Liver (tissue), 9 donors: ENCODE data around the gene ARRDC4. TPM values are rescaled to one million over a fixed set of nuclear protein-coding genes. Genes with fewer than 3 reads are reported as not detected.

Experiments used
- DNase-seq: peaks from one replicate; pipeline ENCODE4 v3.0.0-alpha.2; 2017; ENCODE audit warnings: low spot score
- H3K27ac ChIP-seq, 2 donors: one replicate each; pipeline ENCODE4 v1.7.0; 2013; ENCODE audit warnings: inconsistent platforms in 2 of 2, low read length in 2 of 2, control low read depth in 1 of 2, low read depth in 1 of 2, mild to moderate bottlenecking in 1 of 2
- H3K27me3 ChIP-seq, 4 donors: one replicate each; pipeline versions ENCODE4 v1.6.1 to v1.7.0; 2013; ENCODE audit warnings: low read length in 3 of 4, inconsistent platforms in 1 of 4, mild to moderate bottlenecking in 1 of 4, moderate library complexity in 1 of 4; ENCODE audit not compliant: control insufficient read depth in 4 of 4, insufficient read depth in 4 of 4
- H3K36me3 ChIP-seq, 4 donors: one replicate each; pipeline versions ENCODE4 v1.6.1 to v1.7.0; 2013; ENCODE audit warnings: low read length in 3 of 4, mild to moderate bottlenecking in 3 of 4, low read depth in 1 of 4, moderate library complexity in 1 of 4; ENCODE audit not compliant: control insufficient read depth in 4 of 4, insufficient read depth in 3 of 4
- H3K4me1 ChIP-seq, 4 donors: one replicate each; pipeline versions ENCODE4 v1.6.1 to v1.7.0; 2013; ENCODE audit warnings: low read length in 3 of 4, mild to moderate bottlenecking in 3 of 4, moderate library complexity in 1 of 4; ENCODE audit not compliant: control insufficient read depth in 4 of 4, insufficient read depth in 4 of 4
- H3K4me3 ChIP-seq, 3 donors: one replicate each; pipeline versions ENCODE4 v1.6.1 to v1.7.0; 2013; ENCODE audit warnings: low read length in 3 of 3, control low read depth in 1 of 3, low read depth in 1 of 3, mild to moderate bottlenecking in 1 of 3
- H3K9ac ChIP-seq, 2 donors: one replicate each; pipeline ENCODE4 v1.7.0; 2013; ENCODE audit warnings: low read length in 2 of 2, mild to moderate bottlenecking in 2 of 2, moderate library complexity in 2 of 2, control low read depth in 1 of 2, low read depth in 1 of 2
- H3K9me3 ChIP-seq, 4 donors: one replicate each; pipeline versions ENCODE4 v1.6.1 to v1.7.0; 2013; ENCODE audit warnings: low read length in 3 of 4; ENCODE audit not compliant: control insufficient read depth in 4 of 4
- EGR1 ChIP-seq, 2 donors: IDR thresholded peaks; 2 replicates each; pipeline ENCODE4 v1.6.1; 2016 to 2018; ENCODE audit warnings: antibody characterized with exemption in 2 of 2, low read depth in 2 of 2
- FOXA1 ChIP-seq: IDR thresholded peaks from 2 replicates; pipeline ENCODE4 v1.6.1; 2016; ENCODE audit warnings: antibody characterized with exemption
- HNF4A ChIP-seq, 2 donors: conservative IDR thresholded peaks; 2 replicates each; pipeline ENCODE4 v1.6.1; 2016; ENCODE audit warnings: antibody characterized with exemption in 2 of 2, mild to moderate bottlenecking in 2 of 2
- HNF4G ChIP-seq: IDR thresholded peaks from 2 replicates; pipeline ENCODE4 v1.6.1; 2016; ENCODE audit warnings: antibody characterized with exemption
- JUND ChIP-seq, 2 donors: IDR thresholded peaks; 2 replicates each; pipeline ENCODE4 v1.6.1; 2016; ENCODE audit warnings: antibody characterized with exemption in 2 of 2
- RAD21 ChIP-seq, 2 donors: IDR thresholded peaks; 2 replicates each; pipeline ENCODE4 v1.6.1; 2016; ENCODE audit warnings: antibody characterized with exemption in 2 of 2, mild to moderate bottlenecking in 2 of 2
- RXRA ChIP-seq, 2 donors: IDR thresholded peaks; 2 replicates each; pipeline ENCODE4 v1.6.1; 2017 to 2018; ENCODE audit warnings: antibody characterized with exemption in 2 of 2, mild to moderate bottlenecking in 1 of 2
- SP1 ChIP-seq: IDR thresholded peaks from 2 replicates; pipeline ENCODE4 v1.6.1; 2018; ENCODE audit warnings: antibody characterized with exemption, mild to moderate bottlenecking
- TAF1 ChIP-seq: conservative IDR thresholded peaks from 2 replicates; pipeline ENCODE4 v1.6.1; 2016; ENCODE audit warnings: antibody characterized with exemption, mild to moderate bottlenecking
- WGBS: extraction: QIAGEN DNeasy Blood & Tissue Kit; methylation state at CpG from one replicate; pipeline ENCODE4 v1.1.7; 2013; 5-methylcytosine and 5-hydroxymethylcytosine counted together
- polyA plus RNA-seq, 2 donors: library from polyadenylated mRNA; stranded (reverse) in 1 of 2; unstranded in 1 of 2; fragments of 200-250 nt in 1 of 2; fragments of >200 nt in 1 of 2; fragmentation: Nextera tagmentation in 1 of 2; extraction: Ambion mirVana in 1 of 2; gene quantifications; one replicate each; pipeline versions ENCODE4 v1.2.1 to v1.2.3, GENCODE V29; 2013 to 2015
- total RNA-seq, 2 donors: library from RNA; depleted of rRNA; stranded (reverse); fragments of >200 nt; gene quantifications; one replicate each; pipeline ENCODE4 v1.2.3, GENCODE V29; 2014
- TF ChIP-seq, protein P1 (sequence below): IDR thresholded peaks from 2 replicates; pipeline ENCODE4 v1.6.1; 2016; ENCODE audit warnings: antibody characterized with exemption
- TF ChIP-seq, protein P2 (sequence below): IDR thresholded peaks from 2 replicates; pipeline ENCODE4 v1.6.1; 2016; ENCODE audit warnings: antibody characterized with exemption
- TF ChIP-seq, protein P3 (sequence below): IDR thresholded peaks from 2 replicates; pipeline ENCODE4 v1.6.1; 2016; ENCODE audit warnings: antibody characterized with exemption, mild to moderate bottlenecking
- TF ChIP-seq, protein P4 (sequence below): fragments of 150-350 bp; IDR thresholded peaks from 2 replicates; pipeline ENCODE4 v1.5.1; 2017; ENCODE audit warnings: improper control_type of control experiment, low read depth, low read length; ENCODE audit not compliant: missing input control
- TF ChIP-seq, protein P5 (sequence below): IDR thresholded peaks from 2 replicates; pipeline ENCODE4 v1.6.1; 2016; ENCODE audit warnings: antibody characterized with exemption
- donor health status: healthy.
- donor health status: healthy.
- donor health status: healthy.
- donor health status: healthy.
- donor health status: healthy.

The ARRDC4 gene
- total and polyA plus RNA-seq, 4 donors: 2.5 to 13.4 (median 3.9) TPM

DNA sequence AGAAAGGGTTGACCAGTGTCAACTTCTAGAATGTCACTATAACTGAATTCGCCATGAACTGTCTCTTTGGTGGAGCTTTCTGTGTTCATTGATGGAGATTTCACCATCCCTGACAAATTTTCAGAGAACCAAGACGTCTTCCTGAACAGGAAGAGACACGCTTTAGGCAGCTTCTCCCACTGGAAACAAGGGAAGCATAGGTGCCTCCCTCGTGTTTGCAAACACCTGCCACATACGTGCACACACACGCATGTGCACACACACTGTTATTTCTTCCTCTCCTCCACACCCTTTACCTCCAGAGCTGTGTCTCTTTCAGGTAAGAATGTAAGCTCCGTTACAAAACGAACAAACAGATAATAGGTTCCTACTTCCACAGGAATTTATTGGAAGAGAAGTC is 15.6 kb downstream of the ARRDC4 start:
- Histone ChIP-seq H3K36me3 (peaks cover 0 to 21% (median 16%) of the 10 kb centered on the region in 4 donors), H3K4me1 (peaks cover 5 to 25% (median 23%) of the 10 kb centered on the region in 4 donors), H3K9me3 (no peaks in the 10 kb centered on the region), H3K4me3 (no peak overlapping the region), H3K27ac (peak overlapping the region in 1 of 2 donors; percentile 35), H3K9ac (no peak overlapping the region), H3K27me3 (no peaks in the 10 kb centered on the region)
- TF ChIP-seq SP1: no peak
- no peak for TF ChIP-seq RXRA (IDR thresholded peaks at IDR 0.05)
- TF ChIP-seq, protein P1, sequence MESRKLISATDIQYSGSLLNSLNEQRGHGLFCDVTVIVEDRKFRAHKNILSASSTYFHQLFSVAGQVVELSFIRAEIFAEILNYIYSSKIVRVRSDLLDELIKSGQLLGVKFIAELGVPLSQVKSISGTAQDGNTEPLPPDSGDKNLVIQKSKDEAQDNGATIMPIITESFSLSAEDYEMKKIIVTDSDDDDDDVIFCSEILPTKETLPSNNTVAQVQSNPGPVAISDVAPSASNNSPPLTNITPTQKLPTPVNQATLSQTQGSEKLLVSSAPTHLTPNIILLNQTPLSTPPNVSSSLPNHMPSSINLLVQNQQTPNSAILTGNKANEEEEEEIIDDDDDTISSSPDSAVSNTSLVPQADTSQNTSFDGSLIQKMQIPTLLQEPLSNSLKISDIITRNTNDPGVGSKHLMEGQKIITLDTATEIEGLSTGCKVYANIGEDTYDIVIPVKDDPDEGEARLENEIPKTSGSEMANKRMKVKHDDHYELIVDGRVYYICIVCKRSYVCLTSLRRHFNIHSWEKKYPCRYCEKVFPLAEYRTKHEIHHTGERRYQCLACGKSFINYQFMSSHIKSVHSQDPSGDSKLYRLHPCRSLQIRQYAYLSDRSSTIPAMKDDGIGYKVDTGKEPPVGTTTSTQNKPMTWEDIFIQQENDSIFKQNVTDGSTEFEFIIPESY: no peak
- TF ChIP-seq EGR1 (IDR thresholded peaks at IDR 0.05; ENCODE audit: low read depth in 2 of 2): no peak
- no peak for TF ChIP-seq FOXA1
- TF ChIP-seq, protein P2, sequence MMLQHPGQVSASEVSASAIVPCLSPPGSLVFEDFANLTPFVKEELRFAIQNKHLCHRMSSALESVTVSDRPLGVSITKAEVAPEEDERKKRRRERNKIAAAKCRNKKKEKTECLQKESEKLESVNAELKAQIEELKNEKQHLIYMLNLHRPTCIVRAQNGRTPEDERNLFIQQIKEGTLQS: no peak
- no peak for TF ChIP-seq HNF4A (conservative IDR thresholded peaks at IDR 0.05)
- TF ChIP-seq JUND (IDR thresholded peaks at IDR 0.05): no peak
- TF ChIP-seq, protein P3, sequence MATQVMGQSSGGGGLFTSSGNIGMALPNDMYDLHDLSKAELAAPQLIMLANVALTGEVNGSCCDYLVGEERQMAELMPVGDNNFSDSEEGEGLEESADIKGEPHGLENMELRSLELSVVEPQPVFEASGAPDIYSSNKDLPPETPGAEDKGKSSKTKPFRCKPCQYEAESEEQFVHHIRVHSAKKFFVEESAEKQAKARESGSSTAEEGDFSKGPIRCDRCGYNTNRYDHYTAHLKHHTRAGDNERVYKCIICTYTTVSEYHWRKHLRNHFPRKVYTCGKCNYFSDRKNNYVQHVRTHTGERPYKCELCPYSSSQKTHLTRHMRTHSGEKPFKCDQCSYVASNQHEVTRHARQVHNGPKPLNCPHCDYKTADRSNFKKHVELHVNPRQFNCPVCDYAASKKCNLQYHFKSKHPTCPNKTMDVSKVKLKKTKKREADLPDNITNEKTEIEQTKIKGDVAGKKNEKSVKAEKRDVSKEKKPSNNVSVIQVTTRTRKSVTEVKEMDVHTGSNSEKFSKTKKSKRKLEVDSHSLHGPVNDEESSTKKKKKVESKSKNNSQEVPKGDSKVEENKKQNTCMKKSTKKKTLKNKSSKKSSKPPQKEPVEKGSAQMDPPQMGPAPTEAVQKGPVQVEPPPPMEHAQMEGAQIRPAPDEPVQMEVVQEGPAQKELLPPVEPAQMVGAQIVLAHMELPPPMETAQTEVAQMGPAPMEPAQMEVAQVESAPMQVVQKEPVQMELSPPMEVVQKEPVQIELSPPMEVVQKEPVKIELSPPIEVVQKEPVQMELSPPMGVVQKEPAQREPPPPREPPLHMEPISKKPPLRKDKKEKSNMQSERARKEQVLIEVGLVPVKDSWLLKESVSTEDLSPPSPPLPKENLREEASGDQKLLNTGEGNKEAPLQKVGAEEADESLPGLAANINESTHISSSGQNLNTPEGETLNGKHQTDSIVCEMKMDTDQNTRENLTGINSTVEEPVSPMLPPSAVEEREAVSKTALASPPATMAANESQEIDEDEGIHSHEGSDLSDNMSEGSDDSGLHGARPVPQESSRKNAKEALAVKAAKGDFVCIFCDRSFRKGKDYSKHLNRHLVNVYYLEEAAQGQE: no peak
- 84% methylated on average over 8 of the region's 8 CpGs for WGBS
- DNase-seq: no peak

DNA sequence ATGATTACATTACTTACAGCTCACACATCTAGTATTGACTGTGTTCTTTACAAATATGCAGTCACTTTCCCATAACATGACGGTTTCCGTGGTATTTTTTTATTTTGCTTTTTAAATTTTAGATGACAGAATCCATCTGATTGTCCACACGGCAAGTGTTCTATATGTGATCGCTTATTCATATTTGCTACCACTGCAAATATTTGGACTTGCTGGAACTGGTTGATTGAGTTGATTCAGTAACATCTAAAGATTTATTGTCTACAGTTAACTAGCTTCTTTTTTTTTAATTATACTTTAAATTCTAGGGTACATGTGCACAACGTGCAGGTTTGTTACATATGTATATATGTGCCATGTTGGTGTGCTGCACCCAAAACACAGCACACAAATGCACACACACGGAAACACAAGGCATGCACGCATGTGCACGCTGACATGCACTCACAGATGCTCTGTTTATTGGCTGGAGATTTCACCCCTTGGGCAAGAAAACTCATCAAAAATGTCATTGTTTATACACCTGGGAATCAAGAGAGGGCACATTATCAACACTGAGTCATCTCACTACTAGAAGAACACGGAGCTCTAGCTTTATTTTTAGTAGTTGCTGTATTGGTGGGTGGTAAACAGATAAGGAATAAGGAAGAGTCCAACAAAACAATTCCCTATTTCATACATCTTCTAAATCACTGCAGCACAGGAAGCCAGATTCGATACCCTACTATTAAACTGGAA is 16.4 kb downstream of the ARRDC4 start:
- H3K27ac ChIP-seq: peak overlapping the region in 1 of 2 donors; percentile 67
- TF ChIP-seq TAF1 (no peak), EGR1 (IDR thresholded peaks at IDR 0.05; ENCODE audit: low read depth in 2 of 2) (no peak), RAD21 (IDR thresholded peaks at IDR 0.05) (no peak), JUND (IDR thresholded peaks at IDR 0.05) (no peak), HNF4A (conservative IDR thresholded peaks at IDR 0.05) (no peak), HNF4G (no peak)
- TF ChIP-seq, protein P4, sequence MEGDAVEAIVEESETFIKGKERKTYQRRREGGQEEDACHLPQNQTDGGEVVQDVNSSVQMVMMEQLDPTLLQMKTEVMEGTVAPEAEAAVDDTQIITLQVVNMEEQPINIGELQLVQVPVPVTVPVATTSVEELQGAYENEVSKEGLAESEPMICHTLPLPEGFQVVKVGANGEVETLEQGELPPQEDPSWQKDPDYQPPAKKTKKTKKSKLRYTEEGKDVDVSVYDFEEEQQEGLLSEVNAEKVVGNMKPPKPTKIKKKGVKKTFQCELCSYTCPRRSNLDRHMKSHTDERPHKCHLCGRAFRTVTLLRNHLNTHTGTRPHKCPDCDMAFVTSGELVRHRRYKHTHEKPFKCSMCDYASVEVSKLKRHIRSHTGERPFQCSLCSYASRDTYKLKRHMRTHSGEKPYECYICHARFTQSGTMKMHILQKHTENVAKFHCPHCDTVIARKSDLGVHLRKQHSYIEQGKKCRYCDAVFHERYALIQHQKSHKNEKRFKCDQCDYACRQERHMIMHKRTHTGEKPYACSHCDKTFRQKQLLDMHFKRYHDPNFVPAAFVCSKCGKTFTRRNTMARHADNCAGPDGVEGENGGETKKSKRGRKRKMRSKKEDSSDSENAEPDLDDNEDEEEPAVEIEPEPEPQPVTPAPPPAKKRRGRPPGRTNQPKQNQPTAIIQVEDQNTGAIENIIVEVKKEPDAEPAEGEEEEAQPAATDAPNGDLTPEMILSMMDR: no peak
- TF ChIP-seq, protein P2: no peak
- TF ChIP-seq, protein P5, sequence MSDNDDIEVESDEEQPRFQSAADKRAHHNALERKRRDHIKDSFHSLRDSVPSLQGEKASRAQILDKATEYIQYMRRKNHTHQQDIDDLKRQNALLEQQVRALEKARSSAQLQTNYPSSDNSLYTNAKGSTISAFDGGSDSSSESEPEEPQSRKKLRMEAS: no peak
- no peak overlapping the region for H3K4me3 ChIP-seq
- peaks cover 0 to 13% (median 9%) of the 10 kb centered on the region in 4 donors for H3K36me3 ChIP-seq
- no peak overlapping the region for H3K9ac ChIP-seq
- 80% methylated on average over 10 of the region's 10 CpGs for WGBS
- no peaks in the 10 kb centered on the region for H3K27me3 ChIP-seq
- H3K4me1 ChIP-seq: peaks cover 5 to 33% (median 30%) of the 10 kb centered on the region in 4 donors
- H3K9me3 ChIP-seq: no peaks in the 10 kb centered on the region
- DNase-seq: no peak
